ELF-1 (cell line): ENCODE measurements around the gene DTNBP1.

Experiments
- DNase-seq: peaks from one replicate; pipeline ENCODE4 v3.0.0-alpha.2; 2016; ENCODE audit warnings: low read depth, low spot score

The DTNBP1 gene

DNA sequence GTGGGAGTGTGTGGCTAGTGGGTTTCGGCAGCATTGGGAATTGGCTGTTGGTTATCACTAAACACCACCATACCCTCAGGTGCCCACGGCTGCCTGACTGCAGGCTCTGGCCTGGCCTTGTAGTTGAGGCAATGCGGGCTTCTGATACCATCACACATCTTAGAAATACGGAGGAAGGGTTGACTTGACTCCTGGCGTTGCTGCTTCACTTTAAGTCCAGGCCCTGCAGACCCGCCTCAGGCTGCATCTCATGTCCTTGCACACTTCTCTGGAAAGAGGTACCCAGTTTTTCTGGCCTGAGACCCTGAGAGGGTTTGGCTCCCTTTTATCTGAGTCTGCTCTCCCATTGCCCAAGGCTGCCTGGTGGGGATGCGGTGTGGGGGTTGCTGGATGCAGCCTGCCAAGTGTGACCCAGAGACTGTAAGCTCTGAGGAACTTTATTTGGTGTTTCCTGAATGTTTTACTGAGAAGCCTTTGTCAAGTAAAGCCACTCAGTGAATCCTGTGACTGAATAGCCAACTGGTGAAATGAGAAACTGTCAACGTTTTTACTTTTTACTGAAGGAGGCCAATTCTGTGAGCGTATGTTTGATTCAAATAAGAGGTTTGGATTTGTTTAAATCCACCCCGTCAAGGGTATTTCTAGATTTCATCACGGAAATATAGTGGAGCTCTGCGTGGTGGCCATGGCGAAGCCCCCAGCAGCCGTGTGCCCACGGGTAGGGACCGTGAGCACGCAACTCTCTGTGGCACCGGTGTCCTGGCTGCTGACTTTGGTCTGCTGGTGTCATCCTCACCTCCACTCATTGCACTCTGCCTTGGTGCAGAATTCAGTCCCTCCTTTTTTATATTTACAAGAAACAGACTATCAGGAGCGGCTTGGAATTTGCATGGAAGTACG lies 160.1 kb downstream of the DTNBP1 start:
- no peak for DNase-seq

DNA sequence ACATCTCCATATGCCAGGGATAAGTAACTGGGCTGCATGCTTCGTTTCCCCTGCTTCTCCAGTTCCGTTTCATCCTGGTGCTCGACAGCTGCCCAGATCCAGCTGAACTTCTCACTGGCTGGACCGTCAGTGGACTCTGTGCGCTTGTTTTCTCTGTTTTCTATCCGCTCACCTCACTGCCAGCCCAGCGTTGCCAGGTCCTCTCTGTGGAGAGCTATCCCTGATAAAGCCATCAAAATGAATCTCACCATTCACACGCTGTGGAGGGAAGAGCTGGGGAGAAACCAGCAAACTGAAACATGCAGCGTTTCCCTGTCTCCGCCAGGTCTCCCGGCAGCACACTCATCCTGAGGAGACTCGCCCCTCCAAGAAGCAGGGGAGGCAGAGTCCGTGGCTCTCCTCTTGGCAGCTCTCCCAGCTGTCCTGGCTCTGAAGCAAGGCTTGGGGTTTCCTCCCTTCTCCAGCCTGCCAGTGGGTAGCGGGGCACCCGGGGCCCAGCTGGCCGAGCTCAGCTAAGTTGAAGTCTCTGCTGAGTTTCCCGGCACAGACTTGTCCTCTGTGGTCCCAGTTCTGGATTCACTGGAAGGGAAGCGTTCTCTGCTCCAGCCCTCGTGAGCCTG lies 160.9 kb downstream of the DTNBP1 start:
- DNase-seq = no peak

DNA sequence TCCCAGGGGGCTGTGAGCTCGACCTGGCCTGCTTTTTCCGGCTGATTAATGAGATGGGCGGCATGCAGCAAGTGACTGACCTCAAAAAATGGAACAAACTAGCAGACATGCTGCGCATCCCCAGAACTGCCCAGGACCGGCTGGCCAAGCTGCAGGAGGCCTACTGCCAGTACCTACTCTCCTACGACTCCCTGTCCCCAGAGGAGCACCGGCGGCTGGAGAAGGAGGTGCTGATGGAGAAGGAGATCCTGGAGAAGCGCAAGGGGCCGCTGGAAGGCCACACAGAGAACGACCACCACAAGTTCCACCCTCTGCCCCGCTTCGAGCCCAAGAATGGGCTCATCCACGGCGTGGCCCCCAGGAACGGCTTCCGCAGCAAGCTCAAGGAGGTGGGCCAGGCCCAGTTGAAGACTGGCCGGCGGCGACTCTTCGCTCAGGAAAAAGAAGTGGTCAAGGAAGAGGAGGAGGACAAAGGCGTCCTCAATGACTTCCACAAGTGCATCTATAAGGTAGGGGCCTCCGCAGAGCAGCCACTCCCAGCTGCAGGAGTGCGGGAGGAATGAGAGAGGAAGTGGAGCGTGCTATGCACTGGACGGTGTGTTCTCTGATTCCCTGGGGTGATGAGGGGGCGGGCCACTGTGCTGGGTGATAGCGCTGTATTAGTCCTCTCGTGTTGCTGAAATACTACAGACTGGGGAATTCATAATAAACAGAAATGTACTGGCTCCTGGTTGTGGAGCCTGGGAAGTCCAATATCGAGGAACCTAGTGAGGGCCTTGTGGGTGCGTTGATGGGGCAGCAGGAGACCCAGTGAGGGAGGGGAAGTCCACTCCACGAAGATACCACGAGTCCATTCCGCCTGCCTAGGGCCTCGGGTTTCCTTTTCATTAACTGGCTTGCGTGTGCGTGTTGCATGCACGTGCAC lies 161.7 kb downstream of the DTNBP1 start:
- no peak for DNase-seq

DNA sequence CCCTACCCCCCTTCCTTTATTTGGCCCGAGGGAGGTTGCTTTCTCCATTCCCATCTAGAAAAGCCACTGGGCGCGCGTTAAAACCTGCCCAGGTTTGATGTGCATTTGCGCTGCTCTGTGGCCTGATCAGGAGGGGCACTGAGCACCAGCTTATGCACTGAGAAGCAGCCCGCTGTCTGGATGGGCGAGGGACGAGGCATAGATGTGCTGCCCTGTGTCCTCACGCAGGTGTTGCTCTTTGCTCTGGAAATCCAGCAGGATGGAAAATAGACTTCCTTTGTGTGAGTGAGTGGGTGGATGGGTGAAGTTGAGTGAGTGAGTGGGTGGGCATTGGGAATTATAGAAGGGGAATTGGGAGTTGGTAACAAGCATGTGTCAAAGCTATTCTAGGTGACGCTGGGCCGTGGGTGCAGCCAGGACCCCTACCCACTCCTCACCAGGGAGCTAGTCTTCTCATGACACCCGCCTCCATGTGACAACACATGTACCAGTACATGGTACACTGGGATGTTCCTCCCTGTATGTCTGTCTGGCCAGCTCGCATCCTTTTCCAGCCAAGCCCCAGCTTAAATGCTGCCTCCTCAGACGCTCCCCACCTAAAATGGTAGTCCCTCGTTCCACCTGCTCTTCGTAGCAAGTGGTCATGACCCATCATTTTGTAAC lies 162.6 kb downstream of the DTNBP1 start:
- DNase-seq = no peak

DNA sequence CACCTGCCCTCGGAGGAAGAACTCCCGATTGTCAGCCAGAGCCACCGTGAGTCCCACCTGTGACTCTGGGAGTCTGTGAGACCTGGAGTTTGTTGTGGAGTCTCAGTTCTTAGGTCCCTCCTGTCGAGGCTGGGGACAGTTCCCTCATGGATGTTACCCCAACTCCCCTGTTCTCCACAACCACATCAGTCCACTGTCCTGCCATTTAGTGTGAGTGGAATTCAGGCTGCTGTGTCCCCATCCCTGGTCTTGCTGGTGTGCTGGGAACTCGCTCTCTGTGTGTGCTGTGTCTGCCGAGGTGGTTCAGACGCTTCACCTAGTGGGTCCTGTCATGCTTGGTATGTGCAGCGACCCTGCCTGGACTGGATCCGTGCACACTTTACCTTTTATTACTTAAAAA lies 163.2 kb downstream of the DTNBP1 start:
- DNase-seq = no peak

DNA sequence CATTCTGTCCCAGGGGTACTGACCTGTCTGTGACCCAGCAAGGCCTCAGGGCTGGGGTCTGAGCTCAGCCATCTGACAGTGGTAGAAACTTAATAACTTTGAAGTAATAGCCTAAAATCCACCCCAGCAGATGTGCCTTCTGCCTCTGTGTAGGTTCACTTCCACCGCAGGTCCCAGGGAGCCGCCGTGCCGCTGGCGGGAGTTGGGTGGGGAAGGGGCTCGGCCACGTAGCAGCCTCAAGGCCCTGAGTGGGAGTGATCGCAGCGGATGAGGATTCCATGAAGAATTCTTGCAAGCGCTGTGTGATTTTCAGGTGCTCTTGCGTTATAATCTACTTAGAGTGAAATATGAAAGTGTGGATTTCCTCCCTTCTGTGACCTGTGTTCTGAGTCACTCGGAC lies 163.7 kb downstream of the DTNBP1 start:
- no peak for DNase-seq

DNA sequence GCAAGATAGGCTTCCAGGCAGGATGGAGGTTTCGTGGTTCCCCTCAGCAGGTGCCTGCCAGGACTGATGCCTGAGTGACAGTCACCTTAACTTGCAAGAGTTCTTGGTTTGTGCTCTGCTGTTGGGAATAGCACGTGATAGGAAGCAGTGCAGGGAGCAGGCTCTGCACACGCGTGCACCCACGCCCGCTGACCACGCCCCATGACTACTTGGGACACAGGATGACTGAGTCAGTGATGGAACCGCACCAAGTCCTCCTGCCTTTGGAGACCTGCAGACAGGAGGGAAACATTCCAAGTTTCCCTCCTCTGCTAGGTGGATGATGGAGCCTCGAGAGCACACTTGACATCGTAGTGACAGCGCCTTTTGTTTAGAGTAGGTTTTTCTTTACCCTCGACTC lies 164.2 kb downstream of the DTNBP1 start:
- no peak for DNase-seq

DNA sequence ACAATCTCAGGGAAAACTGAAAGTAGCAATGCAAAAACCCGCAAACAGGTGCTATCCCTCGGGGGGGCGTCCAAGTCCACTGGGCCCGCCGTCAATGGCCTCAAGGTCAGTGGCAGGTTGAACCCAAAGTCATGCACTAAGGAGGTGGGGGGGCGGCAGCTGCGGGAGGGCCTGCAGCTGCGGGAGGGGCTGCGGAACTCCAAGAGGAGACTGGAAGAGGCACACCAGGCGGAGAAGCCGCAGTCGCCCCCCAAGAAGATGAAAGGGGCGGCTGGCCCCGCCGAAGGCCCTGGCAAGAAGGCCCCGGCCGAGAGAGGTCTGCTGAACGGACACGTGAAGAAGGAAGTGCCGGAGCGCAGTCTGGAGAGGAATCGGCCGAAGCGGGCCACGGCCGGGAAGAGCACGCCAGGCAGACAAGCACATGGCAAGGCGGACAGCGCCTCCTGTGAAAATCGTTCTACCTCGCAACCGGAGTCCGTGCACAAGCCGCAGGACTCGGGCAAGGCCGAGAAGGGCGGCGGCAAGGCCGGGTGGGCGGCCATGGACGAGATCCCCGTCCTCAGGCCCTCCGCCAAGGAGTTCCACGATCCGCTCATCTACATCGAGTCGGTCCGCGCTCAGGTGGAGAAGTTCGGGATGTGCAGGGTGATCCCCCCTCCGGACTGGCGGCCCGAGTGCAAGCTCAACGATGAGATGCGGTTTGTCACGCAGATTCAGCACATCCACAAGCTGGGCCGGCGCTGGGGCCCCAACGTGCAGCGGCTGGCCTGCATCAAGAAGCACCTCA lies 166.3 kb downstream of the DTNBP1 start:
- DNase-seq = no peak

DNA sequence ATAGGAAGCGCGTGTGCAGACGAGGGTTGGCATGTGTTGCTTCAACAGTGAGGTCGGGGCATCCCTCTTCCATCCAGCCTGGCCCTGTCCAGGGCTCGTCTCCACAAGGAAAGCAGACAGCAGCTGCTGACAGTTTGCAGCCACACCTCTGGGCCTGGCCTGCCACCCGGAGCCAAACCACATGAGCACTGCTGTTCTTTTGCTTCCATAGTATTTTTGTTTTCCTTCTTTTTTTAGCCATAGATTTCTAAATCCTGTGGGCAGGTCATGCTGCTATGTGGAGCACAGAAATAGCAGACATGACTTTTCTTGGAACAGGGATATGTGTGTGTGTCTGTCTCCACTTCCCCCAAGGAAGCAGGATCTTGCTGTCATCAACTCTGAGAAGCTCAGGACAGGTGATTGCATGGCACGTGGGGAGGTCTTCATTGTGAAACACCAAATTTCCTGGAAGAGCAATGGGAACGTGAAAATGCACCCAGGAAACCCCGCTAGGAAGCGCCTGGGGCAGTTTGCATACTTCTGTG lies 167.4 kb downstream of the DTNBP1 start:
- DNase-seq = no peak

DNA sequence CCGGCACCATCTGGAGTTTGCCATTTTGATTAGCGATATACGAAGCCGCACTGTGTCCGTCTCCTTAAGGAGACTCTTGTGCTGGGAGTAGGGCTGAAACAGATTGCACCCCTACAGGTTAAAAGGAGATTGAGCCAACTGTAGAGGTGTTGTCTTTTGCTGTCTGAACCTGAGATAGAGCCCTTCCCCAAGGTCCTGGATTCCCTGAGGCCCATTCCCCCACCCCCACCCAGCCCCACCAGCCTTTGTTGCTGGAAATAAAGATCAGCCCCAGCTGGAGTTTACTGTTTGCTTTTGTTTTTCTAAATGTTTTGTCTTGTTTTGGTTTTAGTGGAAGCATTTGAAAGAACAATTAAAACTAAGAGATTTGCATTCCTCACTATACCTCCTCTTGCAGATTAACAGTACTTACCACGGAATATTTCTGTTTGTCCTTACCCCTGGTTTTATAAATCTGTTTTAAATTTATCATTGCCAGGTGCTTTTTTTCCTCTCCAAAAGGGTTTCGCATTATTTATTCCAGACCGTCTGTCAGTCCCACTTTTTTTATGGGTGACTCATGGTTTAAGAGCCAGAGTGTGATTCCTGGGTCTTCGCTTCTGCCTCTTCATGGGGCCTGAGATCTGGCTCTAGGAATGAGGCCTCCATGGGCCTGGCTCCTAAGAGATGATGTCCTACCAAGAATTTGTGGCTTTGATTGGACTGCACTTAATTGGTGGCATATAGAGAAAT lies 169.2 kb downstream of the DTNBP1 start:
- DNase-seq = peak; percentile 42

DNA sequence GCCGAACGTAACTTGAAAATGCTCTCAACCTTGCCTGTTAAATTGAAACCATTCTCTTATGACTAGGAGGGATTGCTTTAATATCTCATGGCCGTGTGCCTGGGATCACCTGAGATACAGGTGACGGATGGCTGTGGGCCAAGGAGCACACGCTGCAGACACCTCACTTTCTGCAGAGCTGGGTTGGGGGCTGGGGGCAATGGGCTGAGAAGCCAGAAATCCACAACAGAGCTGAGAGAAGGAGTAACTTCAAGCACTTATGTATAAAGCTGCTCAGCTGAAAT lies 170.9 kb downstream of the DTNBP1 start:
- DNase-seq = no peak

DNA sequence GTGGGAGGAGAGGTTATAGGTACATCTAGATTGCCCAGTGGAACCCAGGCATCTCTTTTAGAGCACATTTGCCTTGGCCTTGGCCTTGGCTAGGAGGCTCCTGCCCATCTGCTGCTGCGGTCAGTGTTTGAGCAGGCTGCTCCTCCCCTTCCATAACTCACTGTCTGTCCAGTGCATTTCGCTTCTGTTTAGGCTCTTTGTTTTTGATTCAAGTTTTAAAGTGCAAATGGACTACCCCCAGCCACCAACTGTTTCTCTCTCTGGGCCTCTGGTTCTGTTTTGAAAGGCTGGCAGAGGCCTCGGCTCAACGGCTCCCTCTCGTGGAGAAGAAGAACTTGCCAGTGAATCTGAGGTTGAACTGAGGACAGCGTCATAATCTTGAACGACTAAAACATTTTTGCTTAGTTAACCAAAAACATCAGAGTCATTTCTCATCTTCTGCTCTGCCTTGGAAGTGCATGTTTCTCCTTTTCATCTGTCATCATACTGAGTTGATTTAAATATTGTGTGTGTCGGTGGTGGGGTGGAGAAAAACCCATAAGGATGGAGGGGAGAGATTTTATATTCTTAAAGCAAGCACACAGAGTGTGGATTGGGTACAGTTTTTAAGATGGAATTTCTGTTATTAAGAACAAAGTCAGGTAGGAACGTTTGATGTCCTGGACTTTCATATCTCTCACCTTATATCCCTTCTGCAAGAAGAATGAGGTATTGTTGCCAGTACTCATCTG lies 171.4 kb downstream of the DTNBP1 start:
- peak; percentile 69 for DNase-seq

DNA sequence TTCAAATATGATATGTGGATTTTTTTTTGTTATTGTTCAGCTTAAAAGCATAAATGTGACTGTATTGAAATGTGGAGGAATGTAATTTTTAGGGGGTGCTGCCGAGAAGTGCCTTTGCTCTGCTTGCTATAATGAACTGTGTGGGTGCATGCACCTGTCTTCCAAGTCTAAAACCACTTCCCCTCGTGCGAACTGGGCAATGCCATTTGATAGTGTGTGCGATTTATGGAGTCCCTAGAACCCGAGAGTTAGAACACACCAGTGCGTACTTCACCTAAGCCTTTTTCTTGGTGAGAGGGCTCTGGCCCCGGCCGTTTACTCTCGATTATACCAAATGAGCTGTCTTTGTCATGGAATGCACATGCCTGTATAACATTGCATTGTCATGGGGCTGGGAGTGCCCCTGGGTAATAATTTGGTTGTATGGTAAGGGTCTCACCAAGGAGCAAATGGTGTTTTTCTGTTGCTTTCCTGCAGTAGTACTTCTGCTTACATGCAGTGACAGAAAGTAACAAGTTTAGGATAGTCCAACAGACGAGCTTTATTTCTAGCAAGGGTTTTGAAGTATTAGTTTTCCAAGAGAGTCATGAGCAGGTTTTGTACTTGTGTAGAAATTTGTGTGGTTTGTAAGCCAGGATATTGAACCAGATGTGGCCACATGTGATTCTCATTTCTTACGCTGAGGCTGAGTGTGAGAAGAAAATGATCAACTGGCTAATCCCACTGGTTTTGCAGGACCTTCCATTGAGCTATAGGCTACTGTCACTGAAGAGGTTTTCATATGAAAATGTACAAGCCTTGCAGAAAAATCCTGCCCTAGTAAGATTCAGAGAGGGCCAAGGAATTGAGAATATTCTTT lies 172.4 kb downstream of the DTNBP1 start:
- DNase-seq = no peak

DNA sequence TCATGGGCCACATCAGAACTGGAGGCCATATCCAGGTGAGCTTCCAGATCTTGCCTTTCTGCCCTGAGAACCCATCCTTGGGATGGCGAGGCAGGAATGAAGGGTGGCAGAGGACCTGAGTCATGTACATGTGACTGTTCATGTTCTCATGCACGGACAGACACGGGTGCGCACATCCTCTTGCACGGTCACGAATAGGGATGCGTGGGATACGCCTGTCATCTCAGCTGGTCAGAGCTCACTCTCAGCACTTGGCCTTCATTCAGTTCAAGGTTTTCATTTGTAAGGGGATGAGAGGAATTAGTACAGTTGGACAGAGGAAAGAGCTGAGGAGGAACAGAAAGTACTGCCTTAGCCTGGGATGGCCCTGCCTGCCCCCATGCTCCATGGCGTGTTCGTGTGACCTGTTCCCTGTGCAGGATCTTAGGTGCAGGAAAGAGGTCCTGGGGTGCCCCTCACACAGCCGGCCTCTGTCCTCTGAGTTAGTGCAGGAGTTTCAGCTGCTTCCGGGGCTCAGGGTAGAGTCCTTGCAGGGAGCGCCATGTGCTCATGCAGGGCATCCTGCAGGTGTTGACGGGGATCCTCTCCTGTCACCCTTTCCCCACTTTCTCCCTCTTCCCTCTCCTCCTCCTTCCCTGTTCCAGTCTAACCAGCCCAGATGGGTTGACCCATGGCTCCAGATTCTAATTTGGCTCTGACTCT lies 173.4 kb downstream of the DTNBP1 start:
- no peak for DNase-seq

DNA sequence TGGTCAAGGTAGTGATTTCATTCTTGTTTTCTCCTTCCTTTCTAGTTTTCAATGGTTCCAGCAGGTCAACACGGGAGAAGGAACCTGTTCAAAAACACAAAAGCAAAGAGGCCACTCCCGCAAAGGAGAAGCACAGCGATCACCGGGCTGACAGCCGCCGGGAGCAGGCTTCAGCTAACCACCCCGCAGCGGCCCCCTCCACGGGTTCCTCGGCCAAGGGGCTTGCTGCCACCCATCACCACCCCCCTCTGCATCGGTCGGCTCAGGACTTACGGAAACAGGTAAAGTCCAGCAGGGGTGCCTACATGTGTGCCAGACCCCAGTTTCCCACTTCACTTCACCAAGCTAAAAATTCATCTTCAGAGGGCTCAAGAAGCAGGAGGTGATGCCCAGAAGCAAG lies 175.6 kb downstream of the DTNBP1 start:
- DNase-seq = no peak

DNA sequence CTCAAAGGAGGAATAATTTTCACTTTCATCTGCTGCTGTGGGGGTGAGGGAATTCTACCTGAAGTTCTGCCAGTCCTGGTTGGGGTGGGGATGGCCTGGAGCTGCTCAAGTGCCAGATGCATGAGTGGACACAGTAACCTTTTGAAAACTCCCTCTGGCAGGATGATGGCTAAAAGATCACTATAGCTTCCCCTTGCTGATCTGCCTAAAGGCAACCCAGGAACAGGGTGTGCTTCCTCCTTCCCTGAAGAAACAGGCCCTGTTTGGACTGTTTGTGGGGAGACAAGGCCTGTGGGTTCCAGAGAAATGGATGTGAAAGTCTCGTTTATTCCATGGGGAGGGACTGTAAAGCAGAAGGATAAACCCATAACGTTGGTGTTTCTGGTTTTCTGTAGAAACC lies 176.9 kb downstream of the DTNBP1 start:
- no peak for DNase-seq

DNA sequence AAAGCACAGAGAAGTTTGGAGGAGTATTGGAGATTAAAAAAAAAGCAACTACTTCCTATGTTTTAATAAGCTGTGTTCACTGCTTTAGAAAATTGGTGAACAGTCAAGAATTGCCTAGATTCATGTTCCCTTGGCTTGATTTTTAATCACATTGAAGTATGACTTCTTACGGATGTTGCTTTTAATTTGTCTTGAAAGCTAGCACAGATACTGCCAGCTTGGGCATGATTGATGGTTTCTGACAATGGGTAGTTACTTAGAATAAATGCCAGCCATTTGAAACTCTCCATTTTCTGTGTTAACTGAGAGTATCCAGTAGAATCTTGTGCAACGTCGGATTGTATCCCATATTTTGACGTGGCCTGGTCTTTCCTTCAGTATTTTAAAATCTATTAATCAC lies 178.0 kb downstream of the DTNBP1 start:
- no peak for DNase-seq

DNA sequence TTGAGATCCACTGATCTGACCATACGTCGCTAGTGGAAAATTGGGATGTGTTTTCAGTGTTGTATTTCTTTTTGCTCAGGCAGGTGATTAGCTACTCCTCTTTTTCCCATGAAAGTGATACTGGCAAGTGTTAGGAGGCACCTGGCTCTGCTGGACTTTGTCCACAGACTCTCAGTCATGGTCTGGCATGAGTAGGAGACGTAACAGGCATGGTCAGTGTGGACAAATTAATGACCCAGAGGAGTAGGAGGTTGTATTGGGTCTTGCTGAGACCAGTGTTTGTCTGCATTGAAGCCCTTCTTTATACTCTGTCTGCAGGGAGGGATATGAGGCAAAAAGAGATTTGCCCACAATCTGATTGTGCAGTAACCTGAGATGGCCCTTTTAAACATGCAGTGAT lies 178.7 kb downstream of the DTNBP1 start:
- DNase-seq = no peak
